LoVo (cell line): ENCODE results near the gene PIERCE2.
"Not testable (repeated sequence)": the region's sequence is repeated elsewhere in the genome, so short reads cannot be mapped to it uniquely, and the experiment has no call there.

Experiments
- DNase-seq: peaks from one replicate; pipeline ENCODE4 v3.0.0-alpha.2; 2016; ENCODE audit warnings: low spot score

Gene PIERCE2

DNA sequence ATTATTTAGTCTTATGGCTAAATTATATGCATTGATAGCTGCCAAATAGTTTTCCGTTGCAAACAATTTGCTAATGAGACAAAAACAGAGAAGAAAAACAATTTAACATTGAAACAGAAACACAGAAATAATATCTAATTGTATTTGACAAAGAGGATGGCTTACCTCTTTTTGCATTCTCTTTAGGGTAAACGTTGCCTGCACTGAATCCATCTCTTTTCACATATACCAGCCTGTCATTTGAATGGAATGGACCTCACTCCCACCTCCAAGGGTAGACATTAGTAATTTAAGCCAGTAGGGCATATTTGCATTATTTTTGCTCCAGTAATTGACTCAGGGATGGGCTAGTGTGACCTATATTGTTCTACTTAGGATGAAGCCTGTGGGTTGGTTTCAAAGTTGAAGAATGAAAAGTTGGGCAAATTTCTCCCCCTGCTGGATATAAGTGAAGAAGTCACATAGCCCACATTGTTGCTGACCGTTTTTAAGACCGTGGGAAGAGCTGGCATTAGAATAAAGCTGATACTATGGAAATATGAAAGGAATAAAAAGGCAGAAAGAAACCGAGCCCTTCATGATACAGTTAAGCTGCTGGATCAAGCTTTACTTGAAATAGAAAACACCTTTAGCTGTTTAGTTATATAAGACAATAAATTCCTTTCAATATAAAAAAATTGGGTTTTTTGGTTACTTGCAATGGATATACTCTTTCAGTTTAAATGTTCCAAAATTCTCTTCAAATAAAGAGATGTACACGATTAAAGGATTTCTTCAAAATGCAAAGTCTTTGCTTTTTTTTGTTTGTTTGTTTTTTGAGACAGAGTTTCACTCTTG is 26.9 kb downstream of the PIERCE2 start:
- DNase-seq: peak; percentile 69

DNA sequence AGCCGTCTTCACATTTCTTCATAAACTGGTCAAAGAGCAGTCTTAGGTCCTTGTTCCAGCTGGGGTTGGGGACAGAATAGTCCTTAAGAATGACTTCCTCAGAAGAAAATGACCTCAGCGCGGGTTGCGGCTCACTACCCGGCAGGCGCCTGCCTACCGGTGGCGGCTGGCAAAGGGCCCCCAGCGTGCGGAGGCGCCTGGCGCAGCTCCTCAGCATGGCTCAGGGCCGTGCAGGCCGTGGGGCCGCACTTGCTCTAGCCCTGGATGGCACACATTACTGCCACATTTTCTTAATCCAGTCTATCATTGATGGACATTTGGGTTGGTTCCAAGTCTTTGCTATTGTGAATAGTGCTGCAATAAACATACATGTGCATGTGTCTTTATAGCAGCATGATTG is 34.8 kb downstream of the PIERCE2 start:
- not testable (repeated sequence) for DNase-seq

GRCh38 chr15:55445936-55446335 is 37.6 kb downstream of the PIERCE2 start:
- DNase-seq: not testable (repeated sequence)

DNA sequence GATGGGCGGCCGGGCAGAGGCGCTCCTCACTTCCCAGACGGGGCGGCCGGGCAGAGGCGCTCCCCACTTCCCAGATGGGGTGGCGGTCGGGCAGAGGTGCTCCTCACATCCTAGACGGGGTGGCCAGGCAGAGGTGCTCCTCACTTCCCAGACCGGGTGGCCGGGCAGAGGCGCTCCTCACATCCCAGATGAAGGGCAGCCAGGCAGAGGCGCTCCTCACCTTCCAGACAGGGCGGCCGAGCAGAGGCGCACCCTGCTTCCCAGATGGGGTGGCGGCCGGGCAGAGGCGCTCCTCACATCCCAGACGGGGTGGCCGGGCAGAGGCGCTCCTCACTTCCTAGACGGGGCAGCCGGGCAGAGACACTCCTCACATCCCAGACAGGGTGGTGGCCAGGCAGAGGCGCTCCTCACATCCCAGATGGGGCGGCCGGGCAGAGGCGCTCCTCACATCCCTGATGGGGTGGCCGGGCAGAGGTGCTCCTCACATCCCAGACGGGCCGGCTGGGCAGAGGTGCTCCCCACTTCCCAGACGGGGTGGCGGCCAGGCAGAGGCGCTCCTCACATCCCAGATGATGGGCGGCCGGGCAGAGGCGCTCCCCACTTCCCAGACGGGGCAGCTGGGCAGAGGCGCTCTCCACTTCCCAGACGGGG is 38.2 kb downstream of the PIERCE2 start:
- not testable (repeated sequence) for DNase-seq

DNA sequence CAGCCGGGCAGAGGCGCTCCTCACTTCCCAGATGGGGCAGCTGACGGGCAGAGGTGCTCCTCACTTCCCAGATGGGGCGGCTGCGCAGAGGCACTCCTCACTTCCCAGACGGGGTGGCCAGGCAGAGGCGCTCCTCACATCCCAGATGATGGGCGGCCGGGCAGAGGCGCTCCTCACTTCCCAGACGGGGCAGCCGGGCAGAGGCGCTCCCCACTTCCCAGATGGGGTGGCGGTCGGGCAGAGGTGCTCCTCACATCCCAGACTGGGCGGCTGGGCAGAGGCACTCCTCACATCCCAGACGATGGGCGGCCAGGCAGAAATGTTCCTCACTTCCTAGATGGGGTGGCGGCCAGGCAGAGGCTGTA is 38.7 kb downstream of the PIERCE2 start:
- not testable (repeated sequence) for DNase-seq

DNA sequence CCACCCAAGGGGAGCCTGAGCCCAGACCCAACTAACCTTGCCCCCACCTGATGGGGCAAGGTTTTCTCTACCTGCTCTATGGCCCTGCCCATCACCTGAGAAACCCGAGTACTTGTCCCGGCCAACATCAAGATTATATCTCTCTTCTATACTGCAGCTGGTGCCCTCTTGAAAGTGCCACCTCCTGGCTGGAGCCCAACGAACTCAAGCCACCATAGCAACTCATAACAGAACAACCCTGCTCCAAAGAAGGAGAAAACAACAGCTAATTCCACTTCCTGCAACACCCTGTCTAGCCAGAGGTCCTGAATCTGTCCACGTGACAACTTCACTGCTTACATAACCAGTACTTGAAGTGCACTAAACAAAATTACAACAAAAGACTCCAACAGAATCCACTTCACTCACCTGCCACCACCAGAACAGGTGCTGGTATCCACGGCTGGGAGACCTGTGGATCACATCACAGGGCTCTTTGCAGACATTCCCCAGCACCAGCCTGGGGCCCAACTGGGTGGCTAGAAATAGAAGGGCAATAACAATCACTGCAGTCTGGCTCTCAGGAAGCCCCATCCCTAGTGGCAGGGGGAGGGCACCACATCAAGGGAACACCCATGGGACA is 49.2 kb downstream of the PIERCE2 start:
- no peak for DNase-seq

DNA sequence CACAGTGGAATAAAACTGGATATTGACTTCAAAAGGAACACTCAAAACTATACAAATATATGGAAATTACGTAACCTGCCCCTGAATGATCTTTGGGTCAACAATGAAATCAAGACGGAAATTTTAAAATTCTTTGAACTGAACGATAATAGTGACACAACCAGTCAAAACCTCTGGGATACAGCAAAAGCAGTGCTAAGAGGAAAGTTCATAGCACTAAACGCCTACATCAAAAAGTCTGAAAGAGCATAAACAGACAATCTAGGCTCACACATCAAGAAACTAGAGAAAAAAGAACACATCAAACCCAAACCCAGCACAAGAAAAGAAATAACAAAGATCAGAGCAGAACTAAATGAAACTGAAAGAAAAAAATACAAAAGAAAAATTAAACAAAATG is 53.2 kb downstream of the PIERCE2 start:
- no peak for DNase-seq

GRCh38 chr15:55468321-55468720 is 60.0 kb downstream of the PIERCE2 start:
- DNase-seq: no peak
